Measurements from ENCODE around the gene FHL5.

Gene FHL5

GRCh38 chr6:96651816-96652215, 88.9 kb downstream of the FHL5 start:
- no peak for DNase-seq (ENCODE audit: extremely low read depth, low read depth)
- no peak for TF ChIP-seq CTCF (IDR thresholded peaks at IDR 0.05; ENCODE audit: low read depth, low read length, missing control alignments)
- no peak overlapping the region for H3K4me3 ChIP-seq (replicated peaks; ENCODE audit: low read depth, low read length)

GRCh38 chr6:96652552-96652951, 89.6 kb downstream of the FHL5 start:
- H3K4me3 ChIP-seq (replicated peaks; ENCODE audit: low read depth, low read length) = no peak overlapping the region
- no peak for TF ChIP-seq CTCF (IDR thresholded peaks at IDR 0.05; ENCODE audit: low read depth, low read length, missing control alignments)
- DNase-seq (ENCODE audit: extremely low read depth, low read depth) = no peak

GRCh38 chr6:96653181-96653580, 90.3 kb downstream of the FHL5 start:
- TF ChIP-seq CTCF (IDR thresholded peaks at IDR 0.05; ENCODE audit: low read depth, low read length, missing control alignments) = no peak
- no peak for DNase-seq (ENCODE audit: extremely low read depth, low read depth)
- no peak overlapping the region for H3K4me3 ChIP-seq (replicated peaks; ENCODE audit: low read depth, low read length)

GRCh38 chr6:96656567-96656966, 93.6 kb downstream of the FHL5 start:
- no peak for DNase-seq (ENCODE audit: extremely low read depth, low read depth)
- TF ChIP-seq CTCF (IDR thresholded peaks at IDR 0.05; ENCODE audit: low read depth, low read length, missing control alignments) = no peak
- H3K4me3 ChIP-seq (replicated peaks; ENCODE audit: low read depth, low read length) = no peak overlapping the region

GRCh38 chr6:96657344-96657743, 94.4 kb downstream of the FHL5 start:
- TF ChIP-seq CTCF (IDR thresholded peaks at IDR 0.05; ENCODE audit: low read depth, low read length, missing control alignments) = no peak
- no peak overlapping the region for H3K4me3 ChIP-seq (replicated peaks; ENCODE audit: low read depth, low read length)
- DNase-seq (ENCODE audit: extremely low read depth, low read depth) = no peak

- TF ChIP-seq CTCF (IDR thresholded peaks at IDR 0.05; ENCODE audit: low read depth, low read length, missing control alignments) = no peak
- no peak overlapping the region for H3K4me3 ChIP-seq (replicated peaks; ENCODE audit: low read depth, low read length)
- DNase-seq (ENCODE audit: extremely low read depth, low read depth) = no peak
Observed at GRCh38 chr6:96659084-96659845, 96.3 kb downstream of the FHL5 start.

All from HFF-Myc (cell line).